Ovary (tissue), 3 donors: Measurements from ENCODE around the gene GIMAP8.
"Not testable (repeated sequence)": the region's sequence is repeated elsewhere in the genome, so short reads cannot be mapped to it uniquely, and the experiment has no call there.

Source experiments
- POLR2A ChIP-seq: fragments of 450-650 bp; IDR thresholded peaks from one replicate; pipeline ENCODE4 v1.6.1; 2017; ENCODE audit warnings: antibody characterized with exemption, mild to moderate bottlenecking, moderate library complexity
- TF ChIP-seq, protein P1 (sequence below), 3 donors: fragments of 450-650 bp in 2 of 3; fragments of 200-600 bp in 1 of 3; IDR thresholded peaks; one replicate each; pipeline versions ENCODE4 v1.5.1 to v1.8.0; 2016 to 2022; ENCODE audit warnings: antibody characterized with exemption in 3 of 3, mild to moderate bottlenecking in 1 of 3
- donor health status: DM: no; HTN: no; CAD: no.

DNA sequence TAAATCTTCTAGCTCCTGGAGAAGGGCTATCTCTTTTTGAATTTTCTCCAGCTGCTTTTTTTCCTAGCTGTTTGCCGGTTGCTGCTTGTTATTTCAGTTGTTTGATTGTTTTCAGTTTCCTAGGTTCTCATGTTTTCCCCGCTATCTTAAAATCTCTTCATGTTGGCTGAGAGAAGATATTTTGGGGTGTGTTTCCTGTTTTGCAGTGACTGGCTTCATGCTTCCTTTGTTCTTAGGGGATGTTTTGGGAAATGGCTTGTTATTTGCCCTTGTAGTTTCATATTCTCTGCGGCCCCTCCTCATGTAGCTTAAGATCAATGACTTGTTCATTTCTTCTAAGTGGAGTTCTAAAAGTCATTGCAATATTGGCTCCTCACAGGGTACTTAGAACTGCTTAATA, 33.6 kb downstream of the GIMAP8 start:
- TF ChIP-seq, protein P1, sequence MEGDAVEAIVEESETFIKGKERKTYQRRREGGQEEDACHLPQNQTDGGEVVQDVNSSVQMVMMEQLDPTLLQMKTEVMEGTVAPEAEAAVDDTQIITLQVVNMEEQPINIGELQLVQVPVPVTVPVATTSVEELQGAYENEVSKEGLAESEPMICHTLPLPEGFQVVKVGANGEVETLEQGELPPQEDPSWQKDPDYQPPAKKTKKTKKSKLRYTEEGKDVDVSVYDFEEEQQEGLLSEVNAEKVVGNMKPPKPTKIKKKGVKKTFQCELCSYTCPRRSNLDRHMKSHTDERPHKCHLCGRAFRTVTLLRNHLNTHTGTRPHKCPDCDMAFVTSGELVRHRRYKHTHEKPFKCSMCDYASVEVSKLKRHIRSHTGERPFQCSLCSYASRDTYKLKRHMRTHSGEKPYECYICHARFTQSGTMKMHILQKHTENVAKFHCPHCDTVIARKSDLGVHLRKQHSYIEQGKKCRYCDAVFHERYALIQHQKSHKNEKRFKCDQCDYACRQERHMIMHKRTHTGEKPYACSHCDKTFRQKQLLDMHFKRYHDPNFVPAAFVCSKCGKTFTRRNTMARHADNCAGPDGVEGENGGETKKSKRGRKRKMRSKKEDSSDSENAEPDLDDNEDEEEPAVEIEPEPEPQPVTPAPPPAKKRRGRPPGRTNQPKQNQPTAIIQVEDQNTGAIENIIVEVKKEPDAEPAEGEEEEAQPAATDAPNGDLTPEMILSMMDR (IDR thresholded peaks at IDR 0.05) = not testable (repeated sequence)
- TF ChIP-seq POLR2A = not testable (repeated sequence)
